Liver (tissue), 9 donors: Measurements from ENCODE around the gene IL33. TPM values are rescaled to one million over a fixed set of nuclear protein-coding genes. Genes with fewer than 3 reads are reported as not detected.

Source experiments
- DNase-seq: peaks from one replicate; pipeline ENCODE4 v3.0.0-alpha.2; 2017; ENCODE audit warnings: low spot score
- H3K27ac ChIP-seq, 2 donors: one replicate each; pipeline ENCODE4 v1.7.0; 2013; ENCODE audit warnings: inconsistent platforms in 2 of 2, low read length in 2 of 2, control low read depth in 1 of 2, low read depth in 1 of 2, mild to moderate bottlenecking in 1 of 2
- H3K27me3 ChIP-seq, 4 donors: one replicate each; pipeline versions ENCODE4 v1.6.1 to v1.7.0; 2013; ENCODE audit warnings: low read length in 3 of 4, inconsistent platforms in 1 of 4, mild to moderate bottlenecking in 1 of 4, moderate library complexity in 1 of 4; ENCODE audit not compliant: control insufficient read depth in 4 of 4, insufficient read depth in 4 of 4
- H3K36me3 ChIP-seq, 4 donors: one replicate each; pipeline versions ENCODE4 v1.6.1 to v1.7.0; 2013; ENCODE audit warnings: low read length in 3 of 4, mild to moderate bottlenecking in 3 of 4, low read depth in 1 of 4, moderate library complexity in 1 of 4; ENCODE audit not compliant: control insufficient read depth in 4 of 4, insufficient read depth in 3 of 4
- H3K4me1 ChIP-seq, 4 donors: one replicate each; pipeline versions ENCODE4 v1.6.1 to v1.7.0; 2013; ENCODE audit warnings: low read length in 3 of 4, mild to moderate bottlenecking in 3 of 4, moderate library complexity in 1 of 4; ENCODE audit not compliant: control insufficient read depth in 4 of 4, insufficient read depth in 4 of 4
- H3K4me3 ChIP-seq, 3 donors: one replicate each; pipeline versions ENCODE4 v1.6.1 to v1.7.0; 2013; ENCODE audit warnings: low read length in 3 of 3, control low read depth in 1 of 3, low read depth in 1 of 3, mild to moderate bottlenecking in 1 of 3
- H3K9ac ChIP-seq, 2 donors: one replicate each; pipeline ENCODE4 v1.7.0; 2013; ENCODE audit warnings: low read length in 2 of 2, mild to moderate bottlenecking in 2 of 2, moderate library complexity in 2 of 2, control low read depth in 1 of 2, low read depth in 1 of 2
- H3K9me3 ChIP-seq, 4 donors: one replicate each; pipeline versions ENCODE4 v1.6.1 to v1.7.0; 2013; ENCODE audit warnings: low read length in 3 of 4; ENCODE audit not compliant: control insufficient read depth in 4 of 4
- ATF3 ChIP-seq: IDR thresholded peaks from 2 replicates; pipeline ENCODE4 v1.6.1; 2016; ENCODE audit warnings: antibody characterized with exemption
- CTCF ChIP-seq: fragments of 150-350 bp; IDR thresholded peaks from 2 replicates; pipeline ENCODE4 v1.5.1; 2017; ENCODE audit warnings: improper control_type of control experiment, low read depth, low read length; ENCODE audit not compliant: missing input control
- EGR1 ChIP-seq, 2 donors: IDR thresholded peaks; 2 replicates each; pipeline ENCODE4 v1.6.1; 2016 to 2018; ENCODE audit warnings: antibody characterized with exemption in 2 of 2, low read depth in 2 of 2
- FOXA1 ChIP-seq: IDR thresholded peaks from 2 replicates; pipeline ENCODE4 v1.6.1; 2016; ENCODE audit warnings: antibody characterized with exemption
- FOXA2 ChIP-seq: IDR thresholded peaks from 2 replicates; pipeline ENCODE4 v1.6.1; 2016; ENCODE audit warnings: antibody characterized with exemption
- GABPA ChIP-seq, 2 donors: IDR thresholded peaks in 1 of 2; conservative IDR thresholded peaks in 1 of 2; 2 replicates each; pipeline ENCODE4 v1.6.1; 2016; ENCODE audit warnings: antibody characterized with exemption in 2 of 2, mild to moderate bottlenecking in 1 of 2, moderate library complexity in 1 of 2
- HNF4A ChIP-seq, 2 donors: conservative IDR thresholded peaks; 2 replicates each; pipeline ENCODE4 v1.6.1; 2016; ENCODE audit warnings: antibody characterized with exemption in 2 of 2, mild to moderate bottlenecking in 2 of 2
- HNF4G ChIP-seq: IDR thresholded peaks from 2 replicates; pipeline ENCODE4 v1.6.1; 2016; ENCODE audit warnings: antibody characterized with exemption
- JUND ChIP-seq, 2 donors: IDR thresholded peaks; 2 replicates each; pipeline ENCODE4 v1.6.1; 2016; ENCODE audit warnings: antibody characterized with exemption in 2 of 2
- MAX ChIP-seq: IDR thresholded peaks from 2 replicates; pipeline ENCODE4 v1.6.1; 2016; ENCODE audit warnings: antibody characterized with exemption
- NR2F2 ChIP-seq: IDR thresholded peaks from 2 replicates; pipeline ENCODE4 v1.6.1; 2016; ENCODE audit warnings: antibody characterized with exemption
- RAD21 ChIP-seq, 2 donors: IDR thresholded peaks; 2 replicates each; pipeline ENCODE4 v1.6.1; 2016; ENCODE audit warnings: antibody characterized with exemption in 2 of 2, mild to moderate bottlenecking in 2 of 2
- REST ChIP-seq: IDR thresholded peaks from 2 replicates; pipeline ENCODE4 v1.6.1; 2016; ENCODE audit warnings: antibody characterized with exemption, mild to moderate bottlenecking
- RXRA ChIP-seq, 2 donors: IDR thresholded peaks; 2 replicates each; pipeline ENCODE4 v1.6.1; 2017 to 2018; ENCODE audit warnings: antibody characterized with exemption in 2 of 2, mild to moderate bottlenecking in 1 of 2
- SP1 ChIP-seq: IDR thresholded peaks from 2 replicates; pipeline ENCODE4 v1.6.1; 2018; ENCODE audit warnings: antibody characterized with exemption, mild to moderate bottlenecking
- TAF1 ChIP-seq: conservative IDR thresholded peaks from 2 replicates; pipeline ENCODE4 v1.6.1; 2016; ENCODE audit warnings: antibody characterized with exemption, mild to moderate bottlenecking
- YY1 ChIP-seq: IDR thresholded peaks from 2 replicates; pipeline ENCODE4 v1.6.1; 2016; ENCODE audit warnings: antibody characterized with exemption, mild to moderate bottlenecking
- ZBTB33 ChIP-seq: IDR thresholded peaks from 2 replicates; pipeline ENCODE4 v1.6.1; 2016; ENCODE audit warnings: antibody characterized with exemption
- polyA plus RNA-seq, 2 donors: library from polyadenylated mRNA; stranded (reverse) in 1 of 2; unstranded in 1 of 2; fragments of 200-250 nt in 1 of 2; fragments of >200 nt in 1 of 2; fragmentation: Nextera tagmentation in 1 of 2; extraction: Ambion mirVana in 1 of 2; gene quantifications; one replicate each; pipeline versions ENCODE4 v1.2.1 to v1.2.3, GENCODE V29; 2013 to 2015
- total RNA-seq, 2 donors: library from RNA; depleted of rRNA; stranded (reverse); fragments of >200 nt; gene quantifications; one replicate each; pipeline ENCODE4 v1.2.3, GENCODE V29; 2014
- donor health status: healthy.
- donor health status: healthy.
- donor health status: healthy.
- donor health status: healthy.
- donor health status: healthy.

The IL33 gene
- total and polyA plus RNA-seq, 4 donors = 13.6 to 20.0 (median 16.4) TPM

- Histone ChIP-seq H3K4me3 (no peak overlapping the region), H3K9ac (no peak overlapping the region), H3K27ac (no peak overlapping the region), H3K4me1 (peaks cover 0 to 4% (median 2%) of the 10 kb centered on the region in 4 donors), H3K9me3 (no peaks in the 10 kb centered on the region), H3K27me3 (no peaks in the 10 kb centered on the region), H3K36me3 (no peaks in the 10 kb centered on the region)
- no peak for DNase-seq
- TF ChIP-seq MAX = no peak
- no peak for TF ChIP-seq FOXA2
- TF ChIP-seq EGR1 (IDR thresholded peaks at IDR 0.05; ENCODE audit: low read depth in 2 of 2) = no peak
- no peak for TF ChIP-seq TAF1
- no peak for TF ChIP-seq HNF4G
- TF ChIP-seq HNF4A (conservative IDR thresholded peaks at IDR 0.05) = no peak
- TF ChIP-seq ATF3 = no peak
- TF ChIP-seq NR2F2 = no peak
- TF ChIP-seq YY1 = no peak
- no peak for TF ChIP-seq REST
- no peak for TF ChIP-seq CTCF
- no peak for TF ChIP-seq FOXA1
- no peak for TF ChIP-seq GABPA (IDR thresholded peaks at IDR 0.05 in 1 of 2, conservative IDR thresholded peaks at IDR 0.05 in 1 of 2)
- TF ChIP-seq ZBTB33 = no peak
- TF ChIP-seq JUND (IDR thresholded peaks at IDR 0.05) = no peak
- no peak for TF ChIP-seq SP1
- no peak for TF ChIP-seq RXRA (IDR thresholded peaks at IDR 0.05)
- no peak for TF ChIP-seq RAD21 (IDR thresholded peaks at IDR 0.05)
Observed at GRCh38 chr9:6243746-6244145, 28.1 kb downstream of the IL33 start.
